GM12872 (cell line): ENCODE results near the gene TCIRG1.

ENCODE experiments used
- TF ChIP-seq, protein P1 (sequence below): IDR thresholded peaks from 3 replicates; pipeline ENCODE4 v1.5.1; 2011; ENCODE audit warnings: low read depth, mild to moderate bottlenecking, low read length, moderate library complexity; ENCODE audit not compliant: insufficient read depth

Gene TCIRG1

DNA sequence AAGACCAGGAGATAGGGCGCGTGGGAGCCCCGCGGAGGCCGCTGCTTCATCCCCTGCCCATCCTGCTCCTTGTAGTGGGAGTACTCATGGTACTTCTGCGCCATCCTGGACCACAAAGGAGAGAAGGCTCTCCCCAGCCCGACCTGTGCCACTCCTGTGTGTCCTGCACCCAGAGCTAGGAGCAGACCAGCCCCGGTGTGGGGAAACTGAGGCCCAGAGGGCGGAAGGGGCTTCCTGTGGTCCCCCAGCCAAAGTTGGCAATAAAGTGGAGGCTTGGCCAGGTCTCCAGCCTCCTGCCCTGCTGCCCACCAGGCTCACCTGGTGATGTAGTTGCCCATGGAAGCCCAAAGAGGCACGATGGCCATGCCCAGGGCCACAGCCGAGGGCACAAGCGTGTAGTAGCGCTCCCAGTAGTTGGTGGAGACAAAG is 39.6 kb upstream of the TCIRG1 start:
- TF ChIP-seq, protein P1, sequence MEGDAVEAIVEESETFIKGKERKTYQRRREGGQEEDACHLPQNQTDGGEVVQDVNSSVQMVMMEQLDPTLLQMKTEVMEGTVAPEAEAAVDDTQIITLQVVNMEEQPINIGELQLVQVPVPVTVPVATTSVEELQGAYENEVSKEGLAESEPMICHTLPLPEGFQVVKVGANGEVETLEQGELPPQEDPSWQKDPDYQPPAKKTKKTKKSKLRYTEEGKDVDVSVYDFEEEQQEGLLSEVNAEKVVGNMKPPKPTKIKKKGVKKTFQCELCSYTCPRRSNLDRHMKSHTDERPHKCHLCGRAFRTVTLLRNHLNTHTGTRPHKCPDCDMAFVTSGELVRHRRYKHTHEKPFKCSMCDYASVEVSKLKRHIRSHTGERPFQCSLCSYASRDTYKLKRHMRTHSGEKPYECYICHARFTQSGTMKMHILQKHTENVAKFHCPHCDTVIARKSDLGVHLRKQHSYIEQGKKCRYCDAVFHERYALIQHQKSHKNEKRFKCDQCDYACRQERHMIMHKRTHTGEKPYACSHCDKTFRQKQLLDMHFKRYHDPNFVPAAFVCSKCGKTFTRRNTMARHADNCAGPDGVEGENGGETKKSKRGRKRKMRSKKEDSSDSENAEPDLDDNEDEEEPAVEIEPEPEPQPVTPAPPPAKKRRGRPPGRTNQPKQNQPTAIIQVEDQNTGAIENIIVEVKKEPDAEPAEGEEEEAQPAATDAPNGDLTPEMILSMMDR, result no peak

- TF ChIP-seq, protein P1, result no peak
These were observed 39.1 kb upstream of the TCIRG1 start for GRCh38 chr11:67999704-68000103.

- TF ChIP-seq, protein P1, result no peak
These were observed 36.3 kb upstream of the TCIRG1 start for GRCh38 chr11:68002575-68002937.

DNA sequence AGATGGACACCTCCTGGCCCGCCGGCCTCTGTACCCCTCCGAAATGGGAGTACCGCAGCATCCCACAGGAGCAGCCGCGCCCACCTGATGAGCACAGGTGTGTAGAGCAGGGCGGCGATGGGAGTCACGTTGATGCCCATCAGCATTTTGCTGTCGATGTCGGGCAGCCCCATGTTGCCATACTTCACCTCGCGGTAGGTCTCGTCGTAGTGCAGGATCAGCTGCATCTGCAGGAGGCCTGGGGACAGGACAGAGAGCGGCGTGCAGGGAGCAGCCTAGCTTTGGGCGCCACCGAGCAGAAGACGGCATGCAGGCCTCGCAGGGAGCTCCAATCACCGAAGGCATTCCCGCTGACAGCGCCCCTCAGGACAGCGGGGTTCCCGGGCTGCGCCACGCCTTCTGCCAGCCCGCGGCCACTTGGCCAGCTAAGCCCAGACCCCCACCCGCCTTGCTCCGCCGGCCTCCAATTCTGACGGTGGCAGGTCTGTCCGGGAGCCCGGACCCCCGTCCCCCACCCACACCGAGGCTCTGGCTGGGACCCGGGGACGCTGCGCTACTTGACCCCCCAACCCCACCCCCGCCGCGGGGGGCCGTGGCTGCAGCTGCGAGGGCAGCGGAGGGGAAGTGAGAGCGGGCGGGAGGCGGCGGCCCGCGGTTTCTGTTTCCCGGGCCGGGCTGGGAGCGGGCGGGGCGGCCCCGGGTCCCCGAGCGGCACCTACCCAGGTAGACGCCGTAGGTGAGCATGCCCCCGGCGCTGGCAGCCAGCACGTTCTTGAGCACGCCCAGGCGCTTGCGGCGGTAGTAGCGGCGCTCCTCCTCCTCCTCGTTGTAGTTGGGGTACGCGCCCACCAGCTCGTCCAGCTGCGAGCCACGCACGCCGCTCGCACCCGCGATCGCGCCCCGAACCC is 35.6 kb upstream of the TCIRG1 start:
- TF ChIP-seq, protein P1, result no peak

DNA sequence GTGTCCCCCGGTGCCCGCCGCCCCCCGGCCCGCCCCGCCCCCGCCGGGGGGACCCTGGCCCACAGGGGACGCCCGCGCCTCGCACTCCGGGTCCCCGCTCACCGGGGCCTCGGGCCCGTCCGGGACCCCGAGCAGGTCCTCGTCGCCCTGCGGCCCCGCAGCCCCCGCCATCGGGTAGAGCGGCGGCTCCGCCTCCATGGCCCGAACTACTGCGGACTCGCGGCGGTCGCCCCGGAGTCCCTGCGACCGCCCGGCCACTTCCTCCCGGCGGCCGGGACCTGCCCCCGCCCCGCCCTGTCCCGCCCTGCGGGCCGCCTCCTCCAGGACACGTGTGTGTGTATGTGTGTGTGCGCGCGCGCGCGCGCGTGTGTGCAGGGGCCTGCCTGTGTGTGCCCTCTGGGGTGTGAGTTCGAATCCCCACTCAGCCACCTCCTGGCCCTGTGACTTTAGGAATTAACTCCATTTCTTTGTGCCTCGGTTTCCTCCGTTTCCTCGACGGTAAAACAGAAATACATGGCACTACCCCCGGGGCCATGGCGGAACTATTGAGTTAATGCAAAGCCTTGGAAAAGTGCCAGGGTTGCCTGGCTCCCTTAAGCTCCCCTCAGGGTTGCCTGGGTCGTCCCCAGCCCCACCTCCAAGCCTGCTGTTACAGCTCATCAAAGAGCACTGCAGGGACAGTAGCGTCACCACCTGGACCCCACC is 34.8 kb upstream of the TCIRG1 start, which contains the start of gene UNC93B1:
TSS of gene UNC93B1 (minus strand) at position 252 of the 705 bp plus-strand sequence. CDS start at position 198, 54 bp downstream.
- TF ChIP-seq, protein P1, result no peak

- TF ChIP-seq, protein P1, result no peak
These were observed 34.1 kb upstream of the TCIRG1 start for GRCh38 chr11:68004551-68005335.

- TF ChIP-seq, protein P1, result no peak
These were observed 32.1 kb upstream of the TCIRG1 start for GRCh38 chr11:68006606-68007166.
